ENCODE data around the gene FYB1.

GRCh38 chr5:39169081-39169480 lies 50.3 kb downstream of the FYB1 start:
- TF ChIP-seq CTCF (IDR thresholded peaks at IDR 0.05) (no peak), POLR2AphosphoS5 (IDR thresholded peaks at IDR 0.05; ENCODE audit: low read depth, low read length) (no peak), REST (IDR thresholded peaks at IDR 0.05; ENCODE audit: insufficient read depth in 1 of 2, low read depth in 2 of 2, low read length in 1 of 2) (no peak), SIN3A (IDR thresholded peaks at IDR 0.05; ENCODE audit: borderline replicate concordance, insufficient read depth, low read depth, low read length) (no peak)

Measured in Panc1 (cell line).